Right renal cortex interstitium (tissue), 3 donors: ENCODE data around the gene ARHGAP32. TPM values are rescaled to one million over a fixed set of nuclear protein-coding genes. Genes with fewer than 3 reads are reported as not detected.
"Not testable (repeated sequence)": the region's sequence is repeated elsewhere in the genome, so short reads cannot be mapped to it uniquely, and the experiment has no call there.

Source experiments
- DNase-seq, 3 donors: peaks; one replicate each; pipeline ENCODE4 v3.0.0-alpha.2; 2013; ENCODE audit warnings: low read depth in 3 of 3, low spot score in 2 of 3
- polyA plus RNA-seq, 3 donors: library from polyadenylated mRNA; unstranded; fragments of 120-200 nt; gene quantifications; one replicate each; pipeline ENCODE4 v1.2.1, GENCODE V29; 2013; ENCODE audit not compliant: insufficient read length in 3 of 3

ARHGAP32 gene
- polyA plus RNA-seq, 3 donors, result 14.7 to 15.9 (median 15.8) TPM

DNA sequence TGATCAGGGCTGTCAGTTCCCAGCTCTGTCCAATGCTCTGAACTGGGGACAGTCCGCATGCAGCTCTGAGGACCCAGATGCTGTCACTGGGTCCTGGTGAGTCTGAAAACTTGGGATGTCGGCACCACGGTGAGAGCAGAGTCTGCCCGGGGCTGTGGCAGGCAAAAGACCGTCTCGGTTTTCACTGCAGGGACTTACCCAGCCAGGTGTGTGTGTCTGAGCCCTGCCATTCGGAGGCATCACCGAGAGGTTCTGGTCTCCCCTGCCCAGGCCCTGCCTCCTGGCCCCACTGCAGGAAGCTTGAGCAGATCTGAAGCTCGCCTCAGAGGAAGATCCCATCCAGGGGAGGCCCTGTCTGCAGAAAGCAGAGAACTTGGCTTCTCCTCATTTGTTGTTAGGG is 254.6 kb downstream of the ARHGAP32 start:
- DNase-seq, result no peak

DNA sequence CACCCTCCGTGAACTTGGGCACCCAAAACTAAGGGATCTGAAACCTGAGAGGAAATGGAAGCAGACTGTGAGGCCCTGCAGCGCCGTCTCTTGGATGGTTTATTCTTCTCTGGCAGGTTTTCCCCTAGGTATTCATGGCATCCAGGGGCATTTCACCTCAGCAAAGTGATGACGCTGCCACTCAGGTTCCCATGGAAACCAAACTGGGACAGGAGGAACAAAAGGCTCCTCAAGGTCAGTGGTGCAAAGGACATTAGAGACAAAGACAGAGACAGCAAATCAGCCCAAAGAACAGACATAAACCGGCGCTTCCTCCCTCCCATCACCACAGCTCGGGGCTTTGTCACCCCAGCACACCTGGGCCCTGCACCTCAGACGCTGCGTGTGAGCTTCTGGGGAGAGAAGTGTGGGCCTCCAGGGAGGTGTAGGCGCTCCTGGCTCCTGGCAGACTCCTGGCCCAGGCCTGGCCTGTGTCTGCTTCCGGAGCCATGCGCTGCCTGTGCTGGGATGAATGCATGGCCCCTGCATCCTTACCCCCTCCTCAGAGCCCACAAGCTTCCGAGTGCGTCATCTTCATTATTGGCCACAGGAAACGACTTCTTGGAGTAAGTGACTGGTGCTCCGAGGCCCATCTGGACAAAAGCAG is 255.4 kb downstream of the ARHGAP32 start:
- no peak for DNase-seq

DNA sequence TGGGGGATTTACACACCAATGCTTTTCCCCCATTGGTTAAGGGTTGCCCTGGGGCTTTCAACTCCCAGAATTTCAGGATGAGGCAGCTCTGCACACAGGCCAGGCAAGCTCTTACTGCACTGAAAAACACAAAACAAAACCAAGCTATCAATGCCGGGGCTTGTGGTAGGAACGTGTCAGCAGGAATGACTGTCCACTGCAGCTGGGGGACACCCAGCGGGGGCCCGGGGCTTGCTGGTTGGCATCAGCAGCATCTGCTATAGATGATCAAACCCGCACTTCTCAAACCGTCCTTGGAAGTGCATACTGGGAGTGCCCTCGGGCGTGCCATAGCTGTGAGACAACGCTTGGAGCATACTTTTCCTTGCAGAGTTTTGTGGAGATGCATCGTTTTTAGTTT is 257.2 kb downstream of the ARHGAP32 start:
- no peak for DNase-seq

DNA sequence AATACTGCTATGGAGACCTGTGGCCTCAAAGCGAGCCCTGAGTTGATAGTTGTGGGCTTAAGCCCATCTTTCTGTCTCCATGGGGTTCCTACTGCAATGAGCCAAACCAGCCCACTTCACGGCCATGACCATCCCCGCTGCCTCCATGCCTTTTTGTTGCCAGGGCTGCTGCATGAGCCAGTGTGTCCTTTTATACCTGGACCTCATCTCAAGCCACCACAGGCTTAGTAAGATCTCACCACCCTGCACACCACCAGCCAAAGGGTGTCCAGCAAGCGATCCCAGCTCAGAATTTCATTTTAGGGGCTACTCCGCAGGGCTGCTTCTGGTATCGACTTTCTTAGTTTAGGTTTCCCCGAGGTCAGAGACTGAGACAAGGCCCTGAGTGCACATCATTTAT is 257.8 kb downstream of the ARHGAP32 start:
- no peak for DNase-seq

DNA sequence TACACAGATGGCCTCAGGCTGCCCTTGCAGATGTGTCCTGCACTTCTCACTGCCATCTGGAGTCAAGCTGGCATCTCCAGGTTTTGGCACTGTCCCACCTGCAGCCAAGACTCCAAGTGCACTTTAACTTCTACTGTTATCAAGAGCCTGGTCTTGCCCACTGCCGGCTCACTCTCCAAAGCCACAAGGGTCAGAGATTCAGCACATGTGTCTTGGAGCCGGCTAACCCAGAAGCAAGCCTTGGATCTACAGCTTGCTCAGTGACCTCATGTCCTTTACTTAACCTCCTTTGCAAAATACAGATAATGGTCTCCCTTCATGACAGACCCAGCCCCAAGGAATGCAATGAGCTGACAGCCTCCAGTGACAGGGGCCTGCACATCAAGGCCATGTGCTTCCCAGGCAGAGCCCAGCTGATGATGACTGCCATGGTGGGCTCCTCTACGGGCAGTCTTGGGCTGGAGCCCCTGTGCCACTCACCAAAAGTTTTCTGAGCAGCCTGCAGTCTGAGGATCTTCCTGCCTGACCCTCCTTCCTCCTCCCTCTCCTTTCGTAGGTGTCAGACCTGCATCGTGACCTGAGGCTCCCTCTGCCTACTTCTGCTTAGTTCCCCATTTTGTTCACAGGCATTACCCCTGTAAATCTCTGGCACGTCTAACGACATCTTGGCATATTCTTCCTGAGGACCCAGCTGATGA is 258.5 kb downstream of the ARHGAP32 start:
- DNase-seq, result no peak

DNA sequence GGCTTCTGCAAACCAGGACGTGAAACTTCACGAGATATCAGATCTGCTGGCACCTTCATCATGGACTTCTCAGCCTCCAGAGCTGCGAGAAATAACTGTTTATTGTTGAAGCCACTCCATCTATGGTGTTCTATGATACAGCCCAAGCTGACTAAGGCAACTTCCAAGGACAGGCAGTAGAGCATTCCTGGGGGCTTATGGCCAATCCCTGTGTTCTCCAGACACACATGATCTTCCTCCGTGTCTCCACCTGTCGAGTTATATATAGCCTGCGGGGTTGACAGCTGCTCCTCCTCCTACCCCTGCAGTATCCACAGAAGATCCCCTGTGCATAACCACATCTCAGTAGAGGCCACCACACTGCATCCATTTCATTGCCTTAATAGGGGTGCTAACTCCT is 260.5 kb downstream of the ARHGAP32 start:
- DNase-seq, result no peak

DNA sequence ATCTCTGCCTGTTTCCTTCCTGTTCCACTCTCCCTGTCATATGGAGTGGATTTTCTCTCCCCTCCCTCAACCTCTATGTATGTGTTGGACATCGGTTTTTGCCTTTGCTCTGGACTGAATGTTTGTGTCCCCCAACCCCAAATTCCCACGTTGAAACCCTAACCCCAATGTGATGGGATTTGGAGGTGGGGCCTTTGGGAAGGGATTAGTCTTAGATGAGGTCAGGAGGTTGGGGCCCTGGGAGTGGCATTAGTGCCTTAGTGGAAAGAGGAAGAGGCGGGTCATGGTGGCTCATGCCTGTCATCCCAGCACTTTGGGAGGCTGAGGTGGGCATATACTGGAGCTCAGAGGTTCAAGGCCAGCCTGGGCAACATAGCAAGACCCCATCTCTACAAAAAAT is 261.1 kb downstream of the ARHGAP32 start:
- no peak for DNase-seq

DNA sequence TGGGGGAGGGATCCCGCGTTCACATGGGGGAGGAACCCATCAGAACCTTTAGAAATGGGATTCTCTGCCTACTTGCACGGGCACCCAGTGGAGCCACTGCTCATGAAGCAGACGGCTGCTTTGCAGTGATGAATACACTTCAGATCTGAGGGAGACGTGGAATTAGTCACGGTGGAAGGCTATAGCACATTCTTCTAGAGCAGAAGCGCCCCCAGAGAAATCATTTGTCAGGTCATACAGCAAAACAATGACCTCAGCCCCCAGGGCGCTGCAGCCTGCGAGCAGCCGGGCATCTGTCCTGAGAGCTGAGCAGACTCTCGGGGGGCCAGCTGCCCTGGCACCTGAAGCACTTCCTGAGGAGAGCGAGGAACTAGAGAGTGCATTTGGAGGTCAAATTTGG is 262.1 kb downstream of the ARHGAP32 start:
- no peak for DNase-seq

DNA sequence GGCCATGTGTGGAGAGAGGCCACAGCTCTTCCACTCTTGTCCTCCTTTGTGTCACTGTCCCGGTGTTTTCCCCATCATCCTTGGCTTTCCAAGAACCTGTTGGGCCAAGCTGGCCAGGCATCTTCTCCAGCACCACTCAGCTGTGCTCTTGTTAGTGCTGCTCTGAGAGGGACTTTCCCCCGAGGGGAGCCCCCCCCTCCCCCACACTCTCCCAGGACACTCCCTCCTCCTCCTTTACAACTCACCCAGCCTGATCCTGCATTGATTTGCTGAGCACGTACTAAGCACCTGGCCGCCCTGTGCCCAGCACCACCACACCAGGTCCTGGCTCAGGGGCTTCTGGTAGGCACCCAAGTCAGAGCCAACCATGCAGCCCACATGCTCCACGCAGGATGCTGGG is 262.7 kb downstream of the ARHGAP32 start:
- no peak for DNase-seq

DNA sequence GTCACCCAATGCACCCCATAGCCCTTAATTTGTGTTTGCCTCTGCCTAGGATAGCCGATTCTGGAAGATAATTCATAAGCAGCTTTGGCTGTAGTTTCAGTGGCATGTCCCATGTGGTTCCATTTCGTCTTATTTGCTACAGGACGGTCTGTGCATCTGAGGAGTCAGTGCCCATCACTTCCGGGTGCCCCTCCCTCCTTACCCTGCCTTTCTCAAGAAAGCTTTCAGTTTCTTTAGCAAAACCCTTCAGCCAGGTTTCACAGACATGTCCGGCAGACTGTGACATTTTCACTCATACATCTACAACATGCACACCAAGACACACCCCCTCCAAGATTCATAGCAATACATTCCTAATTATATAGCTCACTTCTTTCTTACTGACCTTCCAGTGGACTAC is 263.7 kb downstream of the ARHGAP32 start:
- no peak for DNase-seq

DNA sequence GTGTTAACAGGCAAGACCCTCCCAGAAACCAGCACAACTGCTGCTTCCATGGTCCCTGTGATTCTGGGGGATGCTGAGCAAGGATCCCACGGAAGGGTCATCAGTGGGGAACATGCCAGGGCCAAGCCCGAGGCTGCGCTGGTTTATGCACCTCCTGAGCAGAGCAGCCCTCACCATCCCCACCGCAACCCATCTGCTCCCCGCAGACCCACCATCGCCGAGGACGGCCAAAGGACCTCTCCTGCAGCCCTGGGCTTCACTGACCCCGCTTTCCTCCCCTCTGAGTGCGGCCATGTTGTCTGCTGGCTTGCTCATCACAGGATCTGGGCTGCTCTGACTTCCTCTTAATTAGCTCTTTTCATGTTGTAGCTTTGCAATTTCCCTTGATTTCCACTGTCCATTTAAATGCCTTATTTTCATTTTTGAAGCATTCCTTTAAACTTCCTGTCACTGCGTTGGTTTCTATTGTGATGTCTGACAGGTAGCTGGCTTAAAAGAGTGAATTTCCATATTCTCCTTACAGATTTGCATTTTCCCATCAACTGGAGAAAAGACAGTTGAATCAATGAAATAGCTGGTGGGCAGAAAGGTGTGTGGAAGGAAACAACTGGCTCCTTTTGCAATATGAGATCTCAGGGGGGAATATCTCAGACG is 264.3 kb downstream of the ARHGAP32 start:
- DNase-seq, result no peak

DNA sequence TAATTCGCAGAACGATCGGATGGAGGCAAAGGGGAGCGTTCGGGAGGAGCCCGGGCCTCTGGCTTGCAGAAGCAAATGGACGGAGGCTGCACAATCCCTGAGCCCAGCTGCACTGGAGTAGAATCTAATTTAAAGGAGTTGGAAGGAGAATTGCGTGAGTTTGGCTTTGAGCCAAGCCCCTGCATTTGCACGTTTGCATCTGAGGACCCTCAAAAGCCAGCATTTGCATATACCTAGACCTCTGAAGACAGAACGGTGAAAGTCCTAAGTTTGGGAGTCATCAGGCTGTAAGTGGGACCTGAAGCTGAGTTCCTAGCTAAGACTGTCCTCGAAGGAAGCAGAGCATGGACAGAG is 265.0 kb downstream of the ARHGAP32 start:
- DNase-seq, result no peak

DNA sequence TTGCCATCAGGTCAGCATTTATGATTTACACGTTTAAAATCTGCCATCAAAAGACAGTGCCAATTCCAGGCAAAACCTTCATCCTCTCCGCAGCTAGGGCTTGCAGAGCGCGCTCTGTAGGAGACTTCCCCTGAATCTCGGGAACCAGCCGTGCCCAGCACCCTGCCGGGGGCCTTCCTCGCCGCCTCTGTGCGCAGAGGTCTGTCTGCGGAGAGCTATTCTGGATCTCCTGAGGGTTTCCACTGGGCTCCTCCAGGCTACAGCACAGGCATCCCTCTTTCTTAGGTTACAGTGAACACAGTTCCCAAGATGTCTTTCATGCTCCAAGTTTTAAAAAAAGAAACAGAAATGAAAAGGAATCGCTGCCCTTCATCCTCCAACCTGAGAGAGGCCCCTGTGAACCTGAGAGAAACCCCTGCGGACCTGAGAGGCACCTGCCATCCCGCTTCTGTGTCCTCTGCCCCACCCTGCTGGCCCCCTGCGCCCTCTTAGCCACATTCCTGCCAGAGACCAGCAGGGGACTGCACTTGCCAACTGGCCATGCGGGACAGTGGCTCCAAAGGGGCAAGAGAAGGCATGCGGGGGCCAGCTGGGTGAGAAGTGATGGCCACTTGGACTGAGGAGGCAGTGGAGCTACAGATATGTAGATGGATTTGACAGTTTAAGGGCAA is 265.6 kb downstream of the ARHGAP32 start:
- DNase-seq, result no peak

DNA sequence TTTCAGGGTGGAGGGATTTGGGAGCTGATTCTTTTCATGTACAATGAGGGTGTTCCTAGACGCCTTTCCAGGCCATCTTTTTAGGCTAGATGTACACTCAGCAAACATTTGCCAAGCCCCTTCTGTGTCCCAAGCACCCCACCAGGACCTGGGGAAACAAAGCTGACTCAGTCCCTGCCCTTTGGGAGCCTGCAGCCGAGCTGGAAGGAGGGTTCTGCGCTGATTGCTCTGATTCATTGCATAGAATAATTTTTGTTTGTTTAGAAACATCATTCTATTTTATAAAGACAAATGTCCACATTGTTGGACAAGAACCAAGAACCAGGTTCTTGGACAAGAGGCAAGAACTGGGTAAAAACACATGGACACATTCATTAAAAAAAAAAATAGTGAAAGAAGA is 266.1 kb downstream of the ARHGAP32 start:
- DNase-seq, result no peak

DNA sequence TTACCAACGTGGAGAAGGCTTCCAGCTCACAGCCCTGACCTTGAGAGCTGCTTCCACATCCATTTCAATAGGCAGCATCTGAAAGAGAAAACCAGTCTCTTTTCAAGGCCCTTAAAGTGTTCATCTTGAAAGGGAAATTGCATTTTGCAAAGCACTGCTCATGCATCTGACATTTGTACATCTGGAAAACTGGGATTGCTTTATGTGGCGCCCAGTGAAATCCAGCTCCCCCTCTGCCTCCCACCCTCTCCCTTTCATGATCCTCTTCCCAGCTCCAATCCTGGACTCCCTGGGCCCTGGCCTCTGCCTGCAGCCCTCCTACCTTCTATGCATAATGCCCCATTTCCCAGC is 266.9 kb downstream of the ARHGAP32 start:
- no peak for DNase-seq

DNA sequence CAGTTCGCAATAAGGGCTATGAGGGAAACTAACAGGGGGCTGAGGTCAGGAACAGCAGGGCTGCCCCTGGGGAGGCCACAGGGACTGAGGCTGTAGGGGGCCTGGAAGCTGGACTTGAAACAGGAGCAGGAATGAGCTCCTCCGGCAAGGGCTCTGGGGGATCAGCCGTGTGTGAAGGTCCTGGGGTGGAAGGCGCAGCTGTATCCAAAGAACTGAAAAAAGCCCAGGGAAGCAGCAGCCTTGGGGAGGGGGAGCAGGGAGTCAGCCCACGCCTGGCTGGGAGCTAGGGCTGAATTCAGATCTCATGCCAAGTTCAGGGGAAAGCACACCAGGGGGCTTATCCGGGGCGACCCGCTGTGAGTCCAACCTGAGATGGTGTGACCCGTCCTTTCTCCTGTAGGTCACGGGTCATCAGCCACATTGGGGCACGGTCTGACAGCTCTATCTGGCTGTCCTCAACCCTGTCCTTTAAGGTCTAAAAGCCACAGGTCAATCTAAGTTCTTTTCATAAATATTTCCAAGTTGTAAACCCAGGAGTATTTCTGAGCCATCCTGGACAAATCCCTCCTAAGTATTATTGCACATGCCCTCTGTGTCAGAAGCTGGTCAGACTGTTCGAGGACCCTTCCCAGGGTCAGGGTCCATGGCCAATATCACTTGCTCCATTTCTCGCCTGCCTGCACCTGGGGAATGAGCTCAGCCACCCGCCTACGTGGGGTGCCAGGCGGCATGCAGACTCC is 267.4 kb downstream of the ARHGAP32 start:
- DNase-seq, result no peak

DNA sequence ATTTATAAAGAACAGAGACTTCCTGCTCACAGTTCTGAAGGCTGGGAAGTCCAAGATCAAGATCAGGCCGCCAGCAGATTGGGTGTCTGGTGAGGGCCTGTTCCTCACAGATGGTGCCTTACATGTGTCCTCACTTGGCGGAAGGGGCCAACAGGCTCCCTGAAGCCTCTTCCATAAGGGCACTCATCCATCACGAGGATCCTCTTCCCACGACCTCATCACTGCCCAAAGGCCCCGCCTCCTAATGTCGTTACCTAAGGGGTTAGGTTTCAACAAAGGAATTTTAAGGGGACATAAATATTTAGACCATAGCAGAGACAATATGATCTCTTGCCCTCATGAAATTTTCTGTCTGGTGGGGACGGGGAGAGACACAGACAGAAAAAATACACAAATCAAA is 268.0 kb downstream of the ARHGAP32 start:
- DNase-seq, result no peak

DNA sequence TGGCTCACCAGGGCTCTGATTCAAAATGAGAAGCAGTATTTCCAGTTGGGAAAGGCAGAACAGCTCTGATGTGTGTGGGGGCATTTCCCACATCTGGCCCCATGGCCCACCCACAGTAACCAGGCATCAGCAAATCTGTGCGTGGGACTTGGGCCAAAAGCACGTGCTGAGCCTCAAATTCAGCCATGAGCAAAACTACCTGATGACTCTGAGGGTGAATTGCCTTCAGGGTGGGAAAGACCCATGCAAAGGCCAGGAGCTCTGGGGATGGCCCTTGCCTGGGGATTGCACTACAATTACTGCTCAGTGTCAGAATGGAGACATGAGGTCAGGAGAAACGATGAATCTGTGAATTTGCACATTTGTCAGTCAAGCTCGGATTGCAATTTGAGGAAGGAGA is 270.3 kb downstream of the ARHGAP32 start:
- DNase-seq, result no peak

DNA sequence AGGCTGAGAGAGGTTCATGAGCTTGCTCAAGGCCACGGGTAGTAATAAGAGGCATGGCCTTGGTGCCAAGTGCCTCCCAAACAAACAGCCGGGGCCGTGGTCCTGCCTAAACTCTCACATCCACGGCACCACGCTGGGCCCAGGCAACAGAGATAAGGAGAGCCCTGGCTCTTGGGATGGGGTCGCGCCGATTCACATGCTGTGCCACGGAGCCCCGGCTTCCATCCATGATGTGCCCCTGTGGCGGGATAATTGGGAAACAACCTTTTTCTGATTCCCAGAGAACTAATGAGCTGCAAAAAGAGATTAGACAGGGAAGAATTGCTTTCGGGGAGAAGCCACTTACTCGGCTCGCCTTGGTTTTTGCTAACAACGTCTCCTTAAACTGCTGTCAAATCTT is 271.5 kb downstream of the ARHGAP32 start:
- DNase-seq, result no peak

DNA sequence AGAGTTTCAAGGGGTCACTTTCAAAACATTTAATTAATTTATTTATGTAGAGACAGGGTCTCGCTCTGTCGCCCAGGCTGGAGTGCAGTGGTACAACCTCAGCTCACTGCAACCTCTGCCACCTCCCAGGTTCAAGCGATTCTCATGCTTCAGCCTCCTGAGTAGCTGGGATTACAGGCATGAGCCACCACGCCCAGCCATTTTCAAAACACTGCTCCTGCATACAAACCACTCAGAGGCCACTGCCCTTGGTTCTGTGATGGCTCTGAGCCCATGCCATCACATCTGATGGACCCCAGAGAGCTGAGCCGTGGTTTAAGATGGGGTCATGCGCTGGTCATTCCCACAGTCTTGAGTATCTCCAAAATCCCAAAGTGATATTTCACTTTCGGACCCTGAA is 272.5 kb downstream of the ARHGAP32 start:
- DNase-seq, result not testable (repeated sequence)

DNA sequence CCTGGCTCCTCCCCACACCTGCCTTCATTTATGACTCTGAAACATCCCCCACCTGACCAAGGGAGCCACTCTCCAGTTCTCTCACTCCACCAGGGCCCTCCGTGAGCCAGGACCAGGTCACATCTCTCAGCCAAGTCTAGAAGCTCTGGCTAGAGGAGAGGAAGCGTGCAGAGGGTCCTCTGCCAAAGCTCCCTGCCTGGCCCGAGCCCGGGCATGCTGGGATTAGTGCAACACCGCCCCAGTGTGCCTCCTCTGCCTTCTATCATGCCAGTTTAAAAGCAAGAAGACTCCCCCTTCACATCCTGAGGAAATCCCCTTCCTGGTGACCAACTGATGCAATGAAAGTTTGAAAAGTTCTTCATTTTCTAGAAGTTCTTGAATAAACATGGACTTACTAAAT is 272.9 kb downstream of the ARHGAP32 start:
- DNase-seq, result no peak
